NCI-H2196 (cell line): Measurements from ENCODE around the gene PDZRN3.

Experiments
- DNase-seq: peaks from one replicate; lab custom pipeline; 2025; ENCODE audit not compliant: unreplicated experiment; lab: John Stamatoyannopoulos, UW

Gene PDZRN3

GRCh38 chr3:73558727-73559075, 66.0 kb downstream of the PDZRN3 start:
- DNase-seq = no peak

- DNase-seq = no peak
Observed at GRCh38 chr3:73557986-73558726, 66.6 kb downstream of the PDZRN3 start.

GRCh38 chr3:73556520-73557372, 68.0 kb downstream of the PDZRN3 start:
- DNase-seq = no peak

GRCh38 chr3:73555076-73555475, 69.7 kb downstream of the PDZRN3 start:
- no peak for DNase-seq

GRCh38 chr3:73552700-73553099, 72.0 kb downstream of the PDZRN3 start:
- DNase-seq = no peak

GRCh38 chr3:73550032-73550431, 74.7 kb downstream of the PDZRN3 start:
- no peak for DNase-seq

GRCh38 chr3:73549051-73549600, 75.6 kb downstream of the PDZRN3 start:
- no peak for DNase-seq

GRCh38 chr3:73548436-73548835, 76.3 kb downstream of the PDZRN3 start:
- no peak for DNase-seq

- DNase-seq = peak; percentile 17
Observed at GRCh38 chr3:73547427-73548248, 77.1 kb downstream of the PDZRN3 start.

GRCh38 chr3:73546961-73547360, 77.8 kb downstream of the PDZRN3 start:
- DNase-seq = no peak

- no peak for DNase-seq
Observed at GRCh38 chr3:73543412-73543811, 81.3 kb downstream of the PDZRN3 start.

- peak; percentile 61 for DNase-seq
Observed at GRCh38 chr3:73542136-73542535, 82.6 kb downstream of the PDZRN3 start.

GRCh38 chr3:73540969-73541740, 83.6 kb downstream of the PDZRN3 start:
- no peak for DNase-seq

- no peak for DNase-seq
Observed at GRCh38 chr3:73538486-73538885, 86.3 kb downstream of the PDZRN3 start.

- DNase-seq = no peak
Observed at GRCh38 chr3:73536952-73537351, 87.8 kb downstream of the PDZRN3 start.

- DNase-seq = no peak
Observed at GRCh38 chr3:73536336-73536895, 88.3 kb downstream of the PDZRN3 start.

- DNase-seq = no peak
Observed at GRCh38 chr3:73535931-73536330, 88.8 kb downstream of the PDZRN3 start.

GRCh38 chr3:73535137-73535536, 89.6 kb downstream of the PDZRN3 start:
- DNase-seq = no peak

- DNase-seq = no peak
Observed at GRCh38 chr3:73530022-73530396, 94.7 kb downstream of the PDZRN3 start.

- no peak for DNase-seq
Observed at GRCh38 chr3:73529308-73530021, 95.3 kb downstream of the PDZRN3 start.
